ENCODE measurements around the gene RIOX2.

Gene RIOX2

DNA sequence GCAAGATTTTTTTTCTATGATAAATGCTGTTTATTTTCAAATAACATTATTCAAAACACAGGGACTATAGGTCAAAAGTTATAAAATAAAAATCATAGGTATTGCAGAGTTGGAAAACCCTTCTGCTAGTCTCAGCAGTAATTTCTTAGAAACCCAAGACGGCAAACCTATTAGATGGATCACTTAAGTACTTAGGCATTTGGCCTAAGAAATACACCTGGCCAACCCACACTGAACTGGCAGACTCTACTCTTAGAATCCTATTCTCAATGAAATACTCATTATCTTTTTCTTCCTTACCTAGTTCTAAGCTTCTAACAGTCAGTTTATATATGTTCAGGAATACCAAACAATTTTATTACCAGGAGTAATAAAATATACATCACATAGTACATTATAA is 30.5 kb upstream of the RIOX2 start:
- DNase-seq (ENCODE audit: low read depth in 1 of 2, low spot score in 1 of 2): no peak
- in situ Hi-C loops (cut with HindIII; ENCODE audit: low pct_unique_long_range_greater_than_20kb, low sequenced_read_pairs): no loop called here
- no peak for TF ChIP-seq JUND (IDR thresholded peaks at IDR 0.05; ENCODE audit: low read depth)

DNA sequence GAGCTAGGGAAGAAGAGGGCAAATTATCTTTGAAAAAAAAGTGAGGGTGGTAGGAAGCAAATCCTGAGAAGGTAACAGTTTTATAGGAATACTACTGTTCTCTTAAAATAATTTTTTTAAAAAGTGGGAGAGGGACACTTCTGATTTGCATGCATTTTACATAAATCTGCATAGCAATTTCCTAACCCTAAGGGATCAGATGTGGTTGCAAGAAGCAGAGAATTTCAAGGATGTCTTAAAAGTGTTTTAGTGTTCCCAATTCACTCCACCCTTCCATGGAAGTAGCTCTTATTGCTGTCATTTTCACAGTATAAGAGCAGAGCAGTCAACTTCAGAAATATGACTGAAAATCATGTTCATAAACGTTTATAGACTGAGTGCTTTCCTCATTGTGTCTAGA is 27.8 kb upstream of the RIOX2 start:
- in situ Hi-C loops (cut with HindIII; ENCODE audit: low pct_unique_long_range_greater_than_20kb, low sequenced_read_pairs): no loop called here
- DNase-seq (ENCODE audit: low read depth in 1 of 2, low spot score in 1 of 2): no peak
- no peak for TF ChIP-seq JUND (IDR thresholded peaks at IDR 0.05; ENCODE audit: low read depth)

DNA sequence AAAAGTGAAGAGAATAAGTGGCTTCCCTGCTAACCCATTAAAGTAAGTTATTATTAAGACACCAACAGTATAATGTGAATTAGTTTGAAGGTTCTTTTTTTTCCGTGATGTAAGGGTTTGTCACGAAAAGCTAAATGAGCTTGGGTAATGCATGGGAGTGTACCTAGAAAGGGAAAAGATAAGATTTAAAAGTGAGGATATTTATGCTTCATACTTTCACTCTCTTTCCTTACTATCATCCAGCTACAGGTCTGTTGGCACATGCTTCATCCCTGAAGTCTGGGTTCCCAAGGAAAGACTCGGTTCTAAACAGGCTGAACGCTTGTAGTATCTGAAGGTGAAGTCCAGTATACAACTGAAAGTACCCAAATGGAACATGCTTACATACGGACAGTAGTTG is 26.9 kb upstream of the RIOX2 start:
- in situ Hi-C loops (cut with HindIII; ENCODE audit: low pct_unique_long_range_greater_than_20kb, low sequenced_read_pairs): no loop called here
- DNase-seq (ENCODE audit: low read depth in 1 of 2, low spot score in 1 of 2): no peak
- TF ChIP-seq JUND (IDR thresholded peaks at IDR 0.05; ENCODE audit: low read depth): no peak

DNA sequence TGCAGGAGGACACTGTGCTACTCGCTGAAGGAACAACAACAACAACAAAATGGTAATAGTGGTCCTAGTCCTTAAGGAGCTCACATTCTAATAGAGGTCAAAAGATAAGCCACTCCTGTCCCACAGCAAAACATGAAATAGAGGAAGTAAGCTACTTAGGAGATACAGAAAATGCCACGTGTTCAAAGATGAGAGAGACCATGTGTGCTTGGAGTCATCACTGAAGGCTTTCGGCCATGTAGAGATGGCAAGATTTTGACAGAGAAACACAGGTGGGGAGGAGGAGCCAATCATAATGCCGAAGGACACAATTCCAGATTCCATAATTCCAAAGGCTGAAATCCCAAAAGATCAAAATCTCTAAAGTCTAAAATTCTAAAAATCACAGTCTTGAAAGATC is 24.8 kb upstream of the RIOX2 start:
- in situ Hi-C loops (cut with HindIII; ENCODE audit: low pct_unique_long_range_greater_than_20kb, low sequenced_read_pairs): no loop called here
- DNase-seq (ENCODE audit: low read depth in 1 of 2, low spot score in 1 of 2): no peak
- no peak for TF ChIP-seq JUND (IDR thresholded peaks at IDR 0.05; ENCODE audit: low read depth)

DNA sequence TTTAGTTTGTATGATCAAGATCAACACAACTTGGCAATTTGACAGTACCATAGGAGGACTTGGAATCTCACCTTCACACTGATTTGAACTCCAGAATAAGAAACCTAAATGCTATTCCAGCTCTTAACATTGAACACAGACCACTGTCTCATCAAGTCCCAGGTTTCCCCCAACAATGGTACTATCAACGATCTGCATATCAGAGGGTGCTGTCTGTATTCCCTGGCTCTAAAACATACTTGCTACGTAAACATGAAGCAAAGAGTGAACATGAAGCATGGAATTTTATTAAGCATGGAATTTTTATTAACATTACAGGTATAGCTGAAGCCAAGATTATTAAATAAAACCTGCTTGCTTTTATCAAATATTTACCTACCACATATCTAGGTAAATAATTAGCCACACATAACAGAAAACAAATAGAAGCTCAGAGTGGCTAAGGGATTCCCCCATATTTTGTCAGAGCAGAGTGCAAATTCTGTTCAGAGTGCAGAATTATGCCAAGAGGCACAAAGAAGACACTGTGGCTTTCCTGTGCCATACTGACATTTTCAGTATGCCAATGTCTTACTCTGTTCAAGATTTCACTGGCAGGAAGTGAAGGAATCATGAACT is 22.2 kb upstream of the RIOX2 start:
- DNase-seq (ENCODE audit: low read depth in 1 of 2, low spot score in 1 of 2): no peak
- no peak for TF ChIP-seq JUND (IDR thresholded peaks at IDR 0.05; ENCODE audit: low read depth)
- in situ Hi-C loops (cut with HindIII; ENCODE audit: low pct_unique_long_range_greater_than_20kb, low sequenced_read_pairs): no loop called here

DNA sequence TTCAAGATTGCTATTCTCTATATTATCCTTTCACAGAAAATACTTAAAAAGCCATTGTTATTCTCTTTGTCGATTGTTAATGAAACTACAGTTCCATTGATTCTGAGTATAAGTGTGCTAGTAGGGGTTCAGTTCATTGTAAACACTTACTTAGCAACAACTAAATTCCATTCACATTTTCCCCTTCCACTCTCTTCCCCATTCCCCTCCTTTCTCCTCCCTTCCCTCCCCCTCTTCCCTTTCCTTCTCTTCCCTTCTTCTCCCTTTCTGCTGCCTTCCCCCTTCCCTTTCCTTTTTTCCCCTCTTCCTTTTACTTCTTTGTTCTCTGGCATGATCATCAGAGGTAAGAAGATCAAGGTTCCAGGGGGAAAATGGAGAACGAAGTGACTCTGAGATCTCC is 21.3 kb upstream of the RIOX2 start:
- in situ Hi-C loops (cut with HindIII; ENCODE audit: low pct_unique_long_range_greater_than_20kb, low sequenced_read_pairs): no loop called here
- no peak for DNase-seq (ENCODE audit: low read depth in 1 of 2, low spot score in 1 of 2)

DNA sequence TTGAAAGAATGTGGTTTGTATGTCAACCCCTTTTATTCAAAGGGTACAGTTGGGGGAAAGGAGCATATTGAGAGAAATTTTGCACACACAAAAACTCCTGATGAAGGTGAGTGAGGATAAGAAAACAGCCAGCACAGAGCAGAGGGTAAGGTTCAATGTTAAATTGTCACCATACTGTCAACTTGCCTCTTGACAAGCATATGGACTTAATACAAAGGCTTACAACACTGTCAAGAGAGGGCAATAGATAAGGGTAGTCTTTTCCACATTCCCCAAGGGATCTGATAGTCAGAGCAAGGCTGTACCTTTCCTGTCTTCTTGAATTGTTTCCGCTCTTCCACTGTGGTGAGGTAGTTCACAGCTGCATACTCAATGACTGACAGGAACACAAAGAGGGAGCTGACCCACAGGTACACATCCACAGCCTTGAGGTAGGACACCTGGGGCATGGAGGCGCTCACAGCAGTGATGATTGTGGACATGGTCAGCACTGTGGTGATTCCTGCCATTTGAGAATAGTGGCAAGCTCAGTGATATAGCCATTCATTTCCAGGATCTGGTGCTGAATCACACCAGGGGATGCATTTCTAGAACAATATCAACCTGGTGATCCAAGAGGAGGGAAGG is 20.4 kb upstream of the RIOX2 start:
- no peak for DNase-seq (ENCODE audit: low read depth in 1 of 2, low spot score in 1 of 2)
- in situ Hi-C loops (cut with HindIII; ENCODE audit: low pct_unique_long_range_greater_than_20kb, low sequenced_read_pairs): no loop called here
- no peak for TF ChIP-seq JUND (IDR thresholded peaks at IDR 0.05; ENCODE audit: low read depth)

More for the DNA sequence above, 21.3 kb upstream of the RIOX2 start:
- TF ChIP-seq JUND (IDR thresholded peaks at IDR 0.05; ENCODE audit: low read depth): no peak

DNA sequence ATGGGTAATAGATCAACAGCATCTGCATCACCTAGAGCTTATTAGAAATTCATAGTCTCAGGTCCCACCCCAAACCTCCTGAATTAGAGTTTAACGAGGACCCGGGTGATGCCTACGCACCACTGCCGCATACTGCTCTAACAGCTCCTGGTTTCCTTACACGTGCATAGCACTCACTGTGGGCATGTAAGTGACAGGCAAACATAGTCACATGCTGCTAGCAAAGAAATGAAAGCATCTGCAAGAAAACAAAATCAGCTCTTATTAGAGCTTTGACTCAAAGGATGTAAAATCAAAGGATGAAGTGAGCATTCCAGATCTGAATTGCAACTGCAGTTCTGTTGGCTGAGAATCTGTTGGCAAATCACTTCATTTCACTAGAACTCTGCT is 19.1 kb upstream of the RIOX2 start:
- no peak for DNase-seq (ENCODE audit: low read depth in 1 of 2, low spot score in 1 of 2)
- TF ChIP-seq JUND (IDR thresholded peaks at IDR 0.05; ENCODE audit: low read depth): no peak

DNA sequence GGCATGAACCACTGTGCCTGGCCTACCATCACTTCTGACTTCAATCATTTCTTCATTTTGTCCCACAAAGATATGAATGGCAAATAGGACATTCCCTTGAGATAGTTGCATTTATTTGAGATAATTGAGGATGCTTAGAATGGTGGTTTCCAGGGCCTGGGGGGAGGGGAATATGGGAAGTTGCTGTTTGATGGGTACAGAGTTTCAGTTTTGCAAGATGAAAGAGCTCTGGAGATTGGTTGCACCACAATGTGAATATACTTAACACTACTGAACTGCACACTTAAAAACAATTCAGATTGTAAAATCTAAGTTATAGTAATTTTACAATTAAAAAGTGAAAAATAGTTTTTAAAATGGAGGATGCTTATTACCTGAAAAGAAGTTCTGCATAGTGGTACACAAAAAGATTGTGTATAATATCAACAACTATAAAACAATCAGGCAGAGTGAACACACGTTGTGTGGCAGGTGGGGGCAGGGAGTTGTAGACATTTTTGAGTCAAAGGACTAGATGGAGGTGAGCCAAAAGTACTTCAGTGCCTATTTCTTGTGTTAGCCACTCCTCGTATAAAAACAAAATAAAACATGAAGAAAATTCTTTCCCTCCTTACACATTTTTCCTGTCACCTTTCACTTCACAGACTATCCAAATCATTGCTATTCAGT is 18.5 kb upstream of the RIOX2 start:
- DNase-seq (ENCODE audit: low read depth in 1 of 2, low spot score in 1 of 2): no peak
- in situ Hi-C loops (cut with HindIII; ENCODE audit: low pct_unique_long_range_greater_than_20kb, low sequenced_read_pairs): no loop called here
- no peak for TF ChIP-seq JUND (IDR thresholded peaks at IDR 0.05; ENCODE audit: low read depth)

More for the DNA sequence above, 19.1 kb upstream of the RIOX2 start:
- in situ Hi-C loops (cut with HindIII; ENCODE audit: low pct_unique_long_range_greater_than_20kb, low sequenced_read_pairs): no loop called here

DNA sequence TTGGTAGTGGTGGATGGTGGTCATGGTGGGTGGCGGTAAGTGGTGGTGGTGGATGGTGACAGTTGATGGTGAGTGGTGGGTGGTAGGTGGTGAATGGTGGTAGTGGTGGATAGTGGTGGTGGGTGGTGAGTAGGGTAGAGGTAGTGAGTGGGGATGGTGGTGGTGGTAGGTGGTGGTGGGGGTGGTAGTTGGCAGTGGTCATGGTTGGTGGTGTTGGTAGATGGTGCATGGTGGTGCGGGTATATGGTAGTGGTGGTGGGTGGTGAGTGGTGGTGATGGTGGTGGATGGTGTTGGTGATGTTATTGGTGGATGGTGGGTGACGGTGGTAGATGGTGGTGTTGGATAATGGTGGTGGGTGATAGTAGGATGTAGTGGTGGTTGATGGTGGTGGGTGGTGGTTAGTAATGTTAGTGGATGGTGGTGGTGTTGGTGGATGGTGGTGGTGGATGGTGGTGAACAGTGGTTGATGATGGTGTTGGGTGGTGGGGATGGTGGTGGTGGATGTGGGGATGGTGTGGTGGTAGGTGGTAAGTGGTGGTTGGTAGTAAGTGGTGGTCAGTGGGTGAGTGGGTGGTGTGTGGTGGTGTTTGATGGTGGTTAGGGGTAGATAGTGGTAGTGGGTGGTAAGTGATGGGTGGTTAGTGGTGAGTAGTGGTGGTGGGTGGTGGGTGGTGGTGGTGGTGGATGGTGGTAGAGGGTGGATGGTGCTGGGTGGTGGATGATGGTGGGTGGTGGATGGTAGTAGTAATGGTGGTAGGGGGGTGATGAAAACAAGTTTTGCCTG is 16.7 kb upstream of the RIOX2 start:
- TF ChIP-seq JUND (IDR thresholded peaks at IDR 0.05; ENCODE audit: low read depth): no peak
- DNase-seq (ENCODE audit: low read depth in 1 of 2, low spot score in 1 of 2): no peak
- in situ Hi-C loops (cut with HindIII; ENCODE audit: low pct_unique_long_range_greater_than_20kb, low sequenced_read_pairs): no loop called here

DNA sequence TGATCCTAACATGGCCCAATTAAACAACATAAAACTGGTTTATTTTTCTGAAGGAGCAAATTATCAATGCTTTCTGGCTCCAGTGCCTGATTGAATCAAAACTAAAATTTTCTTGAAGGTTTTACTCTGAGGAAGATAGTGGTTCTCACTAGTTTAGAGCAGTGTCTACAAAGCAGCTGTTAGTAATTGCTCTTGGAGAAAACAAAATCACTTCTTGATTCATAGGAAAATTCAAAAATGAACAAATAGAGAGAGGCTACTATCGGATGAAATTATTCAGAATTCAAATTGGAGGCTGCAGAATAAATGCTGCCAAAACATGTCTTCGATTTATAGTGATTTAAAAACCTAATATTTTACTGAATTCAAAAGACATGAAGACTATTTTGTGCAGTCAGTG is 15.1 kb upstream of the RIOX2 start:
- no peak for DNase-seq (ENCODE audit: low read depth in 1 of 2, low spot score in 1 of 2)
- in situ Hi-C loops (cut with HindIII; ENCODE audit: low pct_unique_long_range_greater_than_20kb, low sequenced_read_pairs): no loop called here

DNA sequence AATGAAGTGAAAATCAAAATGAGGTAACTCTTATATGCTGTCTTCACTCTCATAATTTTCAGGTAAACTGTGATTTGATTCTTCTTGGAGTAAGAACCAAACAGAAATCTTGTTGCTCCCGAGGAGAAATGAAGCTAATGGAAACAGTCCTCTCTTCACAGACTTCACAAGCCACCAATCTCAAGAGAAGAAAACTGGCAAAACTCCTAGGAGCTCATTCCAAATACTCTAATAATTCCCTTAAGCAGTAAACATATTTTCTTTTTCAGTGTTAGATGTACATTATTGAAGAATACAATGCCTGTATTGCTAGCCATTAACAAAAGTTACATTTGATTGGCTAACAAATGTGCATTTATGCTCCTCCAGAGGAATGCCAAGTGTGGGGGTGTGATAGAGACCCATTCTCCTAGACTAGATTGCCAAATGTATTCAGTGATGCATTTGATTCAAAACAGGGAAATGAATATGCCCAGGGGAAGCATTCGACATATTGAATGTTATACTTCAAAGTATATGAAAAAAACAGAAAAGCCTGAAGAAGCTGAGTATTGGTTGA is 11.8 kb upstream of the RIOX2 start:
- in situ Hi-C loops (cut with HindIII; ENCODE audit: low pct_unique_long_range_greater_than_20kb, low sequenced_read_pairs): no loop called here
- no peak for TF ChIP-seq JUND (IDR thresholded peaks at IDR 0.05; ENCODE audit: low read depth)
- no peak for DNase-seq (ENCODE audit: low read depth in 1 of 2, low spot score in 1 of 2)

More for the DNA sequence above, 15.1 kb upstream of the RIOX2 start:
- TF ChIP-seq JUND (IDR thresholded peaks at IDR 0.05; ENCODE audit: low read depth): no peak
